HG03097 (cell line): ENCODE data around the gene ZNF597.
A peak's percentile ranks its signal among the peaks of the same experiment; 100 is the strongest.
"Not testable (repeated sequence)": the region's sequence is repeated elsewhere in the genome, so short reads cannot be mapped to it uniquely, and the experiment has no call there.

Experiments used
- ATAC-seq: cut with Tn5 transposase; IDR thresholded peaks from one replicate; pipeline ENCODE4 v1.9.1; 2021; ENCODE audit not compliant: unreplicated experiment, low FRiP score

Gene ZNF597

DNA sequence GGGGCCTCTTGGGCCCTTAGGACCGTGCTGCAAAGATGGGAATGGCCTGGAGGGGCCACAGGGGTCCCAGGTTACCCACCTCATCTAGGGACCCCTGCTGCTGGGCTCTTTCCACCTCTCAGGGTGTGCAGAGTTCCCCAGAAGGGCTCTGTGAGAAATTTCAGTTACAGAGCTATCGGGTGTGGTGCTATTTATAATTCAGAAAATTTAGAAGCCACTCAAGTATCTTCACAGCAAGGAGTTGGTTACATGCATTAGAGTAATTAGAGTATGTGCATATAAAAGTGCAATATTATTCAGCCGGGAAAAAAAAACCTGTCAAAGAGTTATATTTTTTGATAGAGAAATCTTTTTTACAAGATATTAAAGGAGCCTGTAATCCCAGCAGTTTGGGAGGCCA, 33.1 kb upstream of the ZNF597 start:
- no peak for ATAC-seq

DNA sequence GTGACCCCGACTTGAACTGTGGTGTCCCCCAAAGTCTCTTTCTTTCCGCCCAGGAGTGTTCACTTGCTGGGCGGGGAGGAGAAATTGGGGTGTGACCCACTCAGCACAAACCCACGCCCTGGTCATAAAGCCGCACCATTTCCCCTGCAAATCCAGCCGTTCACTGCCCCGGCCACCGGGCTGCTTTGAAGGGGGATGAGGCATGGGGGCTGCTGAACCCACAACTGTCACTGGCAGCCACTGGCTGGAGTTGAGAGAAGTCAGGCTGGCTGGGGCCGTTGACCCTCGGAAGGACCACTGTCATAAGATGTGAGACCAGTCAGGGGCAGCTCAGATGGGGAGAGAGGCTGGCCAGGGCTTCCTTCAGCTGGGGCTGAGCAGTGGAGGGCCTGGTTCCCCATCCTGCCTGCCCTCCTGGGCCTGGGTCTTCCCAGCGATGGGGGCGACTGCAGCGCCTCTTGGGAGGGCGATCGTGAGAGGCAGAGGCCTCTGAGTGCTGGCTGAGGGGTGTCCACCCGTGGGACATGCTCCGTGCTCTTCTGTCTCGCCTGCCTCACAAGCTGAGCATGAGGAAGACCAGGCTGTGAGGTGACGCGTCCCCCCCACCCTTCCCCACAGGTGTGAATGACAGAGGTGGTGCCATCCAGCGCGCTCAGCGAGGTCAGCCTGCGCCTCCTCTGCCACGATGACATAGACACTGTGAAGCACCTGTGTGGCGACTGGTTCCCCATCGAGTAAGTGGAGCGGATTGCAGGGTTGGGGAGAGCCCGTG, 32.5 kb upstream of the ZNF597 start:
- no peak for ATAC-seq

DNA sequence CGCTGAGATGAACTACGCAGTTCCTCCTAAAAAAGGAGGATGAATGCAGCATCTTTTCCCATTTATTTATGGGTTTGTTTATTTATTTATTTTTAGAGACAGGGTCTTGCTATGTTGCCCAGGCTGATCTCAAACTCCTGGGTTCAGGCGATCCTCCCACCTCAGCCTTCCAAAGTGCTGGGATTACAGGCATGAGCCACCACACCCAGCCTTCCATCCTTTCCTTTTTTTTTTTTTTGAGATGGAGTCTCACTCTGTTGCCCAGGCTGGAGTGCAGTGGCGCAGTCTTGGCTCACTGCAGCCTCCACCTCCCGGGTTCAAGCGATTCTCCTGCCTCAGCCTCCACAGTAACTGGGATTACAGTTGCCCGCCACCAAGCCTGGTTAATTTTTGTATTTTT, 31.6 kb upstream of the ZNF597 start:
- ATAC-seq, result not testable (repeated sequence)

DNA sequence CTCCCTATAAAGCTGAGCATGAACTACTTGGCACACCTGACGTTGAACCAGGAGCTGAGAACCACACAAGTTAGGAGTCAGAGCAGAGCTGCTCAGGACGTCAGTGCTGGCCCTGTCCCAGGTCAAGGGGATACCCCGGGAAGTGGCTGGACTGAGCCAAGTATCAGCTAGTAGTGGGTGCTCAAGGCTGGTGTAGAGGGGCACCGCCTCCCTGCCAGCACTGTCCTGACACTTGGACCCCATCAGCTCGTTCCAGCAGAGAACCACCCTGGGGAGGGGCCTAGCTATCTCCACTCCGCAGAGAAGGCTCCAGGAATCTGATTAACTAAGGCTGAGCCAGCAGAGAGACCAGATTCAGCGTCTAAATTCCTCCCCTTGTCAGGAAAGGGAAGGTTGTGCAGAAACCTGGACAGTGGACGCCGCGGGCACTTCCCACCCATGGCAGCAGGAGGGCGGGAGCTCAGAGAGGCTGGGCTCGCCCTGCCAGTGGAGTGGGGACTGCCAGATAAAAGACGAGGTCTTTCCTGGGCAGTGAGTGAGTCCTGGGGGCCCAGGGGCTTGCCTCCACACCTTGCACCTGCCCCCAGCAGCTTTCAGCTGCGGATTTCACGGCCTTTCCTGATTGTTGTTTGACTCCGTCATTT, 31.0 kb upstream of the ZNF597 start:
- ATAC-seq, result no peak

DNA sequence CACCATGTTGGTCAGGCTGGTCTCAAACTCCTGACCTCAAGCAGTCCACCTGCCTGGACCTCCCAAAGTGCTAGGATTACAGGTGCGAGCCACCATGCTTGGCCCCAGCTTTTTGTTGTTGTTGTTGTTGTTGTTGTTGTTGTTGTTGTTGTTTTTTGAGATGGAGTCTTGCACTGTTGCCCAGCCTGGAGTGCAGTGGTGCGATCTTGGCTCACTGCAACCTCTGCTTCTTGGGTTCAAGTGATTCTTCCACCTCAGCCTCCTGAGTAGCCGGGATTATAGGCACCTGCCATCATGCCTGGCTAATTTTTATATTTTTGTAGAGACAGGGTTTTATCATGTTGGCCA, 30.3 kb upstream of the ZNF597 start:
- ATAC-seq, result not testable (repeated sequence)

DNA sequence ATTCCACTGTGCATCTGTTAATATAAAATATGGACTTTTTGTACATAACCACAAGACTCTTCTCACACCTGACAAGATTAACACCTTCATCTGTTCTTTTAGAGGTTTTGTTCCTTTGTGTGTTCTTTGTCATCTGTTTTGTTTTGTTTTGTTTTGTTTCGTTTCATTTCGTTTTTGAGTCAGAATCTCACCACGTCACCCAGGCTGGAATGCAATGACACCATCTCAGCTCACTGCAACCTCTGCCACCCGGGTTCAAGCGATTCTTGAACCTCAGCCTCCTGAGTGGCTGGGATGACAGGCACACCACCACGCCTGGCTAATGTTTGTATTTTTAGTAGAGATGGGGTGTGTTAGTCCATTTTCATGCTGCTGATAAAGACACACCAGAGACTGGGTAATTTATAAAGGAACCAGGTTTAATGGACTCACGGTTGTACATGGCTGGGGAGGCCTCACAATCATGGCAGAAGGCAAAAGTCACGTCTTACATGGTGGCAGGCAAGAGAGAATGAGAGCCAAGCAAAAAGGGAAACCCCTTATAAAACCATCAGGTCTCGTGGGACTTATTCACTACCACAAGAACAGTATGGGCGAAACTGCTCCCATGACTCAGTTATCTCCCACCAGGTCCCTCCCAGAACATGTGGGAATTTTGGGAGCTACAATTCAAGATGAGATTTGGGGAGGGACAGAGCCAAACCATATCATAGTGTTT, 29.7 kb upstream of the ZNF597 start:
- ATAC-seq, result no peak

DNA sequence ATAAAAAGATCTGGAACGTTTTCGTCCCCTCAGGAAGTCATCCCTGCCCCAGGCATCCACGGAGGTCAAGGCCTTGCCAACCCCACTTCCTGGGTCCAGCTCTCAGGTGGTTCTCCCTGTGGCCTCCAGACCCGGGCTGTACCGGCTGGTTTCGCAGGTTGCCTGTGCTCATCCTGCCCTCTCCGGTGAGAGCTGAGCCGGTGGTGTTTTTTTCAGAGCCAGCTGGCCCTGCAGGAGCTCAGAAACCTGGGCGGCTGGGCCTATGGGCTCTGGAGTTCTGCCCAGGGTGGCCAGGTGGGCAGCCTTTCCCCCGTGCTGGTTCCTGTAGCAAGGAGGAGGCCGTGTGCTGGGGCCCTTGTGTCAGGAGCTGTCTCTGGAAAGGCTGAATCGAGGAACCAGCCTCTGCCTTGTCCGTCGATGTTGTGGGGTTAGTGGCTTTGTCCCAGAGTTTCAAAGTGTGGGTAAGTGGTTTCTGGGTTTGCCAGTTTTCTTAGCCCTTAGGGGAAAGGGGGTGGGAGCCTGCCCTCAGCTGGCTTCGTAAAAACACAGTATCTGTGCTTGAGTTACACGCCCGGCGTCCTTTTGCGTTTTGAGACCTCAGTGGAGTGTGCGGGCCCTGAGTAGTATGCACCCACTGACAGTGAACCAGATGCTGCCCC, 28.3 kb upstream of the ZNF597 start:
- no peak for ATAC-seq

DNA sequence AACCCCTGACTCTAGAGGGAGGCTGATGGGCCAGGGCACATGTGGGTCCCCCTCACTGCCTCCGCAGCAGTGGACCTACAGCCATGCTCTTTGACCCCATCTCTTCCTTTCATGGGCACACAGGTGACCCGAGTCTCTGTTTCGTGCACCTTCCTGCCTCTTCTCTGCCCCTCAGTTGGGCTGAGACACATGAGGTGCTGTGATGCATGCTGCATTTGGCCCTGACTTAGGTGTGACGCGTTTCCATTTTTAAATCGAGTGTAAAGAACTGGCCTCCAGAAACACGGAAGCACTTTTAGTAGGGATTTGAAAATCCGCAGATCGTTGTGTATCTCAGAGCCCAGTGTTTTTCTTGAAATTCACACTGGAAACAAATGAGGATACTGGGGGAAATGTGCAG, 27.4 kb upstream of the ZNF597 start:
- ATAC-seq, result no peak

DNA sequence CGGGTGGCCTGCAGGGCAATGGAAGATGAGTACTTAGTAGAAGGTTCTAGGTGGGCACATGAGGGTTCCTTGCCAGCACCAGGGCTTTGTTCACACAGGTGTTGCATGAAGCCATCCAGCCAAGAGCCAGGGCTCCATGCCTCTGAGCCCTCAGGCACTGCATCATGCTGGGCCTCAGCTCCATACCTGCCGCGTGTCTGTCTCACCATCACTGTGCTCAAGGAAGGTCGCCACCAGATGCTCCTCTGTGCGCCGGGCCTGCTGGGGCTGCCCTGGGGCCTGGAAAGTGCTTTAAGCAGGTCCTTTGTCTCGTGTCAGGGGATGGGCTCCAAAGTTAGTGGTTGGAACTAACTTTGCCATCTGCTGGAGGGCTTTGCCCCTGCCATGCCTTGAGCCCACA, 26.4 kb upstream of the ZNF597 start:
- ATAC-seq, result no peak

DNA sequence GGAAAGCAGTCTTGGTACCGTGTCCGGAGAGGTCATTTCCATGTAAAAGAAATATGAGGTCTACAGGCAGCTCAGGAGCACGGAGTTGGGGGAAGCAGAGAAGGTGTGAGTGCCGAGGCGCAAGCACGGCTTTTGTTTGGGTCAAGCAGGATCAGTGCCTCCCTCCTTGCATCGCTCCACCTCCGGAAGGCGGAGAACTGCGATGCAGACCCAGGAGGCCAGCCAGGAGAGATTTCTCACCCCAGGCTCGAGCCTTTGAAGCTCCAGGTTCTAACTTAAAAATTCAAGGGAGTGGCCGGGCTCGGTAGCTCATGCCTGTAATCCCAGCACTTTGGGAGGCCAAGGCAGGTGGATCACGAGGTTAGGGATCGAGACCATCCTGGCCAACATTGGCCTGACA, 25.2 kb upstream of the ZNF597 start:
- no peak for ATAC-seq

DNA sequence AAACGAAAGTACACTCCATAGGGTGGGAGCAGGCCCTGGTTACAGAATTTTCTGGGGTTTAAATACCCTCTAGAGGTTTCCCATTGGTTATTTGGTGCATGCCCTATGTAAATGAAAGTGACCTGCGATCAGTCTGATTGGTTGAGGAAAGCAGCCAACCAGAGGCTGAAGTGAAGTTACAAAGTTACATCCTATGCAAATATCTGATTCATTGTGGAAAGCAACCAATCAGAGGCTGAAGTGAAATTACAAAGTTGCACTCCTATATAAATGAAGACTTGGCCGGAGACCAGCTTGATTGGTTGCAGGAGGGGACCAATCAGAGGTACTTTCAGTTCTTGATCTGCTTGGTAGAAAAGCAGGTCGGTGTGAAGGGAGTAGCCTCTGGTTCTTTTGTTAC, 24.6 kb upstream of the ZNF597 start:
- ATAC-seq, result no peak

DNA sequence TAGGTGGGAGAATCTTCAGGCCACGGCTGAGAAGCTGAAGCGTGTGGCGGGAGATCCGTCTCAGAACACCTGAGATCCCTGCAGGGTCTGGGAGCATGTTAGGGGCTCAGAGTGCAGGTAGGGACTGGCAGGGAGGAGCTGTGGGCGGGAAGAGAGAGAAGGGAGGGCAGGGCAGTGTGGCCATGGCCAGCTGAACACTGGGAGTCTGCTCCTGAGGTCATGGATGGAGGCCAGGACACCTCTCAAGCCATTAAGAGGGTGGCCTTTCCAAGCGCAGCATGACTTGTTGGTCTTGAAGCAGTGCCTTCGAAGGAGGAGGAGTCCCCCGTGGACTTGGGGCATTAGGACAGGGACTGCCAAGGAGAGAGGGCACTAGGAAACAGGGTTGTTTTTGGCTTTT, 23.9 kb upstream of the ZNF597 start:
- ATAC-seq, result no peak

DNA sequence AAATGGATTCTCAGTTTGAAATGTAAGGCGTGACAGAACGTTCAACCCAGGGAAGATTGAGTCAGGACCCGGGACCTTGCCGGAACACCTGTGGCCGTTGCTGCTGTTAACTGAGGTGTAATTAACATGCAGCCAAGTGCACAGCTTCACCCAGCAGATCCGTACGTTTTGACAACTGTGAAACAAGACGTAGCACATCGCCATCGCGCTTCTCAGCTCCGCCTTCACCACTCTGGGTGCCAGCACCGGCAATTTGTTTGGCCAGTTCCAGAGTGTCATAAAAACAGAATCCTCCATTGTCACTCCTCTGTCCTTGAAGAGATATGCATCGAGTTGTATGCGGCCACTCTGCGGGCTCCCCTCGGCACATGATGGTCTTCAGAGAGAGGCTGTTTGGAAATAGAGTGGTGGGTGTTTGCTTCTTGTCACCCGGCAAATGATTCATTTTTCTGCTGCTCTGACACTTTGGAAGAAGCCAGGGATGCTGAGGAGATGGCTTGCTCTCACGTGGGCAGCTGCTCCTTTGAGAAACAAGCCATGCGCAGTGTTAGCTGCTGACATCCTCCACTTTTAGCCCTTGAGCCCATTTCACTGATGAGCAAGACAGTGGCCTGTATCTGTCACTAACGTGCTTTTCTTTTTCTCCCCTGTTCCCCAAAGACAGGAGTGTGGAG, 22.7 kb upstream of the ZNF597 start:
- no peak for ATAC-seq

DNA sequence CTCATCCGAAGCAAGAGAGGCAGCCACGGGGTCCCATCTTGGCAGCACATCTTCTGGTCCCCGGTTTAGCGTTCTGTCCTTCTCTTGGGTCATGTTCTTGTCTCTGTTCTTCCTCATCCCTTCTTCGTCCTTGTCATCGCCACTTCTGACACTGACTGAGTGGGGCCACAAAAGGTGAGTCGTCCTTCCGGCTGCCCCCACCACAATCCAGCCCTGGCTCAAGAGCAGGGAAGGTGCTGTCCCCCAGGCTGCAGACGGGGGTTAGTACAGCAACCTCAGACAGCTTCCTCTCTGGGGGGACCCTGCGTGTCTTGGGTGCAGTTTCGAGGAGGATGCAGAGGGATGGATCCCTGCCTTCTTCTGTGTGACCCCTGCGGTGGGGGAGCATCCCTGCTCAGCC, 22.0 kb upstream of the ZNF597 start:
- no peak for ATAC-seq

DNA sequence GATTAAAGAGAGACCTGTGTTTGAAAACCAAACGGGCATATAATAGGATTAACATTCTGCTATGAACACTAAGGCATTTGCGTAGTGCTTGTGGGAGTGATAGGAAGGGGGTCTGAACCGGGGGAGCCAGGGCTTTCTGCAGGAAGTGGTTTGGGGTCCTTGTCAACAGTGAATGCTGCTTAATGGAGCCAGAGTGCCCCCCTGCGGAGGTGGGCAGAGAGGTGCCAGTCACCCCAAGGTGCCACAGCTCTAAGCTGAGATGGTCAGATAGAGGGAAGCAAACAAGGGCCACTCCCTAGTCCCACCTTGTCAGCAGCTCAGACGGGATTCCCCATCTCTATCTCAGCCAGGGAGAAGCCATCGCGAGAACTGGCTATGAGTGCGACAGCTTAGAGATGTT, 17.8 kb upstream of the ZNF597 start:
- ATAC-seq, result no peak

DNA sequence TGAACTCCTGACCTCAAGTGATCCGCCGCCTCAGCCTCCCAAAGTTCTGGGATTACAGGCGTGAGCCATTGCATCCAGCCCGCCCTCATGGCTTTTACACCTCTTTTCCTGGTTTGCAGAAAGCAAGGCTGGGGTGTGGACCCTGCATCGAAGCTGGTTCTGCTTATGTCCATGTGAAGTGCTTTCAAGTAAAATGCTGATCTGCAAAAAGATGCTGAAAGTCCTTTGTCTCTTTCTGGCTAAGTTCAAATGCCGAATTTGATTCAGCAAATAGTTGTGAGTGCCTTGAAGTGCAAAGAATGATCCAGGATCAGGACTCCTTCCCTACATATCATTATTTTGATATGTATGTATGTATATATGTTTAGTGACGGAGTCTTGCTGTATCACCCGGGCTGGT, 17.3 kb upstream of the ZNF597 start:
- ATAC-seq, result no peak

DNA sequence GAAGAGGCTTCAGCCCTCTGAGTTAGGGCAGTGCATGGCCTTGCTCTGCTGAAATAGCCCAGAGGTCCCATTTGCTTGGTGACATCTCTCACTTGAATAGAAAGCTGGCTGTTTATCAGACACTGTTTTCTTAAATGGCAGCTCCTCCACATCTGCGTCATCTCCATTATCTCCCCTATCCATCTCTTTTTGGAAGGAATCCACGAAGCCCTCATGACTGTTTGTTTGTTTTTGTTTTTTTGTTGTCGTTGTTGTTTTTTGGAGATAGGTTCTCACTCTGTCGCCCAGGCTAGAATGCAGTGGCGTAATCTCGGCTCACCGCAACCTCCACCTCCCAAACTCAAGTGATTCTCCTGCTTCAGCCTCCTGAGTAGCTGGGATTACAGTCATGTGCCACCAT, 16.8 kb upstream of the ZNF597 start:
- no peak for ATAC-seq

DNA sequence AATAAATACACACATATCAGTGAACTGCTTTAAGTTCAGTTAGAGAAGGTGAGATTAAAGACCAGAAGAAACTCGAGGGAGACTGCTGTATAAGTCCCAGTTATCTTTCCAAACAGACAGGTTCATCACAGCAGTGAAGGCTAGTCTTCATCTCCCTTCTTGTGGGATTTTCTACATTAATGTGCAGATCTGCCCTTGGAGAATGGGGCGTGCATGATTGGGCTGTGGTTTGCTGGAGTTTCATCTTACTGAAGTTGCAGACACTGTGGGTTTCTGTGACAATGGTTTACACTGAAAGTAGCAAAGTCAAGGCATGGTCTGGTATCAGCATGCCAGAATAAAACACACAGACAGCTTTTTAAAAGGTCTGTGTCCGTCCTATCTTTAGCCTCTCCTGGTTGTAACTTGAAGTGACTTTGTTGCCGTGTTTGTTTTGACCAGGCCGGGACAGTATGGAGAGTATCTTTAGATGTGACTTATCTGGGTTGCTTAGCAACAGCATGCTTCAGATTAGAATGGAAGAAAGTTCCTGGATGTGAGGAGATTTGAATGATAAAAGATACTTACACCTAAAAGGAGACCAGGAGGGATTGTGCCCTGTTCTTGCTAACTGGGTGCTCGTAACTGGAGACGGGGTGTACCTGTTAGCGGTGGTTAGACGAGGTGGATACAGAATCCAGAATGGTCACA, 16.2 kb upstream of the ZNF597 start:
- no peak for ATAC-seq

DNA sequence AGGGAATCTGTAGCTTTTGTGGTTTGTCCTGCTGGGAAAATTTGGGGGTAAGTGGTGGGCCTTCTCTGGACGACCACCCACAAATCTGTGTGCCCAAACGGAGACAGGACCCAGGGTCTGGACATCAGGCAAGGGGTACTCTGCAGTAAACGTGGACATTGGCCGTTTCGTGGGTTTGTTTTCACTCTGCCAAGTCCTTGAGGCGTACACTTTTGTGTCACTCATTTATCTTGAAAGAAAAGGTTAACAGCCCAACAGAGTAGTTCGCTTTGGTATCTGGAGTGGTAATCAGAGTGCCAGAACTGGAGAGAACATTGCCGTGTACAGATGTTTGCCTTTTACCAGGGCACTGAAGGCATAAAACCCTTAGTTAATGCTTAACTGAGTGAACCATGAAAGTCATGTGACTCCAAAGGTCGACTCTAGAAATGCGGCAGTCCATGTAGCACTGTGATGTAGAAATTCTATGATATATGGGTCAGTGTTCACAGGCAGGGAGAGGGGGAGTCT, 15.6 kb upstream of the ZNF597 start:
- ATAC-seq, result no peak

DNA sequence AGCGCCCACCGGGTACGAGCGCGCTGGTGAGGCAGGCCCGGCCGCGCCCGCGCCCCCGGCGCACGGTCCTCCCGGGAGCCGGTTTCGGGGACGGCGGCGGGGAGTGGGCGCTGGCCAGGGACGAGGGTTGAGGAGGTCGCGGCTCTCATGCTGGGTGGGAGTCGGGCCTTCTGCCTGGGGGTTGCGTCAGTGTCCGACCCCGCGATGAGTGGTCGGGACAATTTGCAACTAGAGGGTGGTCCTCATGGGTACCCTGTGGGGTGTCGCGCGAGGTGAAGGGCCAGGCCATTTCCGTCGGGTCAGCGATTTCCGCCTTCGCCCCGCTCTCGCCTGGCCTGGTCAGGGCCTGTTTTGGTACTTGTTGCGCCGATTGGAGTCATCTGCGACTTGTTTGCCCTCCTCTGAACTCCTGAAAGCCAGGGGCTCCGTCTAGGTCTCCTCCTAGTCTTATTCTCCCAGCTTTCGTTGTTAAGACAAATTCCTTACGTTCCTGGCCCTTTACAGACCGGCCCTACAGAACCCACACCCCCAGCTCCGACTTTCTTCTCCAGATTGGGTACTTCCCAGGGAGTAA, 15.1 kb upstream of the ZNF597 start:
- ATAC-seq, result peak; percentile 17
